Epithelial cell of proximal tubule (primary cell): ENCODE measurements around the gene TBCK. TPM values are rescaled to one million over a fixed set of nuclear protein-coding genes. Genes with fewer than 3 reads are reported as not detected.

ENCODE experiments used
- DNase-seq: peaks from one replicate; pipeline ENCODE4 v3.0.0-alpha.2; 2011; ENCODE audit warnings: low read depth
- H3K4me3 ChIP-seq: 2 replicates; pipeline ENCODE4 v1.5.1; 2011; ENCODE audit warnings: low read depth, mild to moderate bottlenecking, low read length
- CTCF ChIP-seq: conservative IDR thresholded peaks from 2 replicates; pipeline ENCODE4 v1.5.1; 2012; ENCODE audit warnings: low read depth, mild to moderate bottlenecking, low read length
- total RNA-seq: library from RNA; depleted of rRNA; stranded (reverse); fragments of >200 nt; gene quantifications from 2 replicates; pipeline ENCODE4 v1.2.3, GENCODE V29; 2015

The TBCK gene
- total RNA-seq, 1 donor from 2014 or later: 20.8 TPM

- DNase-seq: no peak
- no peak for TF ChIP-seq CTCF
- H3K4me3 ChIP-seq: peak overlapping the region; percentile 94
Observed at GRCh38 chr4:106314960-106315359, 1.0 kb downstream of the TBCK start.

- DNase-seq: no peak
- no peak for TF ChIP-seq CTCF
- no peak overlapping the region for H3K4me3 ChIP-seq
Observed at GRCh38 chr4:106312997-106313522, 2.9 kb downstream of the TBCK start.

GRCh38 chr4:106312377-106312776 lies 3.6 kb downstream of the TBCK start:
- no peak for DNase-seq
- no peak overlapping the region for H3K4me3 ChIP-seq
- TF ChIP-seq CTCF: no peak

- TF ChIP-seq CTCF: no peak
- no peak for DNase-seq
- no peak overlapping the region for H3K4me3 ChIP-seq
Observed at GRCh38 chr4:106306561-106306960, 9.4 kb downstream of the TBCK start.

DNA sequence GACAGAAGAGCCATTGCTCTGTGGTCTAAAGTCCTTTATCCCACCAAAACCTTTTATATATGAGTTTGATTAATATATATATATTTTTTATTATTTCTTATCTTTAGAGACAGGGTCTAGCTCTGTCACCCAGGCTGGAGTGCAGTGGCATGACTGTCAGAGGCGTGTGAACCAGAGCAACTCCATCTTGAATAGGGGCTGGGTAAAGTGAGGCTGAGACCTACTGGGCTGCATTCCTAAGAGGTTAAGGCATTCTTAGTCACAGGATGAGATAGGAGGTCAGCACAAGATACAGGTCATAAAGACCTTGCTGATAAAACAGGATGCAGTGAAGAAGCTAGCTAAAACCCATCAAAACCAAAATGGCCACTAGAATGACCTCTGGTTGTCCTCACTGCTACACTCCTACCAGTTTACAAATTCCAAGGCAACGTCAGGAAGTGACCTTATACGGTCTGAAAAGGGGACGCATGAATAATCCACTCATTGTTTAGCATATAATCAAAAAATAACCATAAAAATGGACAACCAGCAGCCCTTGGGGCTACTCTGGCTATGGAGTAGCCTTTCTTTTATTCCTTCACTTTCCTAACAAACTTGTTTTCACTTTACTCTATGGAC lies 10.5 kb downstream of the TBCK start:
- no peak for DNase-seq
- no peak overlapping the region for H3K4me3 ChIP-seq
- no peak for TF ChIP-seq CTCF

GRCh38 chr4:106304632-106305031 lies 11.4 kb downstream of the TBCK start:
- no peak for TF ChIP-seq CTCF
- no peak overlapping the region for H3K4me3 ChIP-seq
- DNase-seq: no peak
